Measurements from ENCODE around the gene ZBED6.
A peak's percentile ranks its signal among the peaks of the same experiment; 100 is the strongest.
"Not testable (repeated sequence)": the region's sequence is repeated elsewhere in the genome, so short reads cannot be mapped to it uniquely, and the experiment has no call there.

The ZBED6 gene

GRCh38 chr1:203781962-203782361 lies 13.5 kb upstream of the ZBED6 start:
- DNase-seq: no peak

- no peak for DNase-seq
These were observed 5.5 kb upstream of the ZBED6 start for GRCh38 chr1:203789966-203790365.

GRCh38 chr1:203791498-203791897 lies 3.9 kb upstream of the ZBED6 start:
- no peak for DNase-seq

- no peak for DNase-seq
These were observed 2.9 kb upstream of the ZBED6 start for GRCh38 chr1:203792486-203792885.

GRCh38 chr1:203793561-203793960 lies 1.9 kb upstream of the ZBED6 start:
- DNase-seq: not testable (repeated sequence)

GRCh38 chr1:203794764-203795440 lies 521 bp upstream of the ZBED6 start:
- no peak for DNase-seq

GRCh38 chr1:203796236-203796605 lies 798 bp downstream of the ZBED6 start:
- peak; percentile 37 for DNase-seq

- no peak for DNase-seq
These were observed 1.8 kb downstream of the ZBED6 start for GRCh38 chr1:203797216-203797615.

GRCh38 chr1:203797948-203798655 lies 2.7 kb downstream of the ZBED6 start:
- no peak for DNase-seq

- DNase-seq: no peak
These were observed 3.7 kb downstream of the ZBED6 start for GRCh38 chr1:203799157-203799556.

GRCh38 chr1:203799971-203800370 lies 4.5 kb downstream of the ZBED6 start:
- no peak for DNase-seq

- DNase-seq: no peak
These were observed 10.3 kb downstream of the ZBED6 start for GRCh38 chr1:203805689-203806088.

- DNase-seq: no peak
These were observed 11.8 kb downstream of the ZBED6 start for GRCh38 chr1:203807196-203807595.

GRCh38 chr1:203813581-203814341 lies 18.3 kb downstream of the ZBED6 start:
- DNase-seq: no peak

GRCh38 chr1:203818399-203818798 lies 23.0 kb downstream of the ZBED6 start:
- no peak for DNase-seq

- no peak for DNase-seq
These were observed 27.9 kb downstream of the ZBED6 start for GRCh38 chr1:203823306-203823705.

GRCh38 chr1:203826175-203826574 lies 30.8 kb downstream of the ZBED6 start:
- no peak for DNase-seq

GRCh38 chr1:203828002-203828401 lies 32.6 kb downstream of the ZBED6 start:
- DNase-seq: no peak

GRCh38 chr1:203828503-203828902 lies 33.1 kb downstream of the ZBED6 start:
- DNase-seq: no peak

GRCh38 chr1:203829247-203829646 lies 33.8 kb downstream of the ZBED6 start:
- not testable (repeated sequence) for DNase-seq

- no peak for DNase-seq
These were observed 40.1 kb downstream of the ZBED6 start for GRCh38 chr1:203835476-203835875.

GRCh38 chr1:203839081-203839480 lies 43.7 kb downstream of the ZBED6 start:
- no peak for DNase-seq

GRCh38 chr1:203840208-203840808 lies 44.9 kb downstream of the ZBED6 start:
- no peak for DNase-seq

GRCh38 chr1:203842559-203842876 lies 47.1 kb downstream of the ZBED6 start:
- no peak for DNase-seq

All from stimulated activated CD4-positive, alpha-beta T cell treated with anti-CD3 and anti-CD28 coated beads, Interleukin-4, amount 100 ng/mL, for 24 hours (primary cell).